Occipital lobe (tissue), 2 donors: Measurements from ENCODE around the gene ATP5MG. TPM values are rescaled to one million over a fixed set of nuclear protein-coding genes. Genes with fewer than 3 reads are reported as not detected.
"Not testable (repeated sequence)": the region's sequence is repeated elsewhere in the genome, so short reads cannot be mapped to it uniquely, and the experiment has no call there.

Source experiments
- DNase-seq: peaks from one replicate; lab custom pipeline; 2025; lab: John Stamatoyannopoulos, UW
- total RNA-seq: library from RNA; depleted of rRNA; stranded (reverse); fragments of >200 nt; gene quantifications from one replicate; pipeline ENCODE4 v1.2.3, GENCODE V29; 2014

ATP5MG gene
- total RNA-seq, 1 donor from 2014 or later: 67.4 TPM

DNA sequence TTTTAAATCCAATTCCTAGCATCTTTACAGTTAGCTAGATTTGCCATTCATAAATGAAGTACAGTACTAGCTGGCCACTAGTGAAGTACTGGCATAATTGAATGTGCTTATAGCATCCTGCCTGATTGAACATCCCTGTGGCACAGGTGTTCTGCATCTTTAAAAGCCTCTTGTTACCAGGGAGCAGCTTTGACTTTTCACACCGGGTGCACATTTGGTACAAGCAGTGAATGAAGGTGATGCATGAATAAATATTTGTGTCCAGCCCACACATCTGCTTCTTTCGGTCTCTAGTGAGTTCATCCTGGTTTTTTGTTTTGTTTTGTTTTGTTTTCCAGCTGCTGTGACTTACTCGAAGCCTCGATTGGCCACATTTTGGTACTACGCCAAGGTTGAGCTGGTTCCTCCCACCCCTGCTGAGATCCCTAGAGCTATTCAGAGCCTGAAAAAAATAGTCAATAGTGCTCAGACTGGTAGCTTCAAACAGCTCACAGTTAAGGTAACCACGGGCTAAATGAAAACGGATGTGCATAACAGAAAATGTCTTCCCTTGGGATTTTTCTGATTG is 5.3 kb downstream of the ATP5MG start:
- no peak for DNase-seq

DNA sequence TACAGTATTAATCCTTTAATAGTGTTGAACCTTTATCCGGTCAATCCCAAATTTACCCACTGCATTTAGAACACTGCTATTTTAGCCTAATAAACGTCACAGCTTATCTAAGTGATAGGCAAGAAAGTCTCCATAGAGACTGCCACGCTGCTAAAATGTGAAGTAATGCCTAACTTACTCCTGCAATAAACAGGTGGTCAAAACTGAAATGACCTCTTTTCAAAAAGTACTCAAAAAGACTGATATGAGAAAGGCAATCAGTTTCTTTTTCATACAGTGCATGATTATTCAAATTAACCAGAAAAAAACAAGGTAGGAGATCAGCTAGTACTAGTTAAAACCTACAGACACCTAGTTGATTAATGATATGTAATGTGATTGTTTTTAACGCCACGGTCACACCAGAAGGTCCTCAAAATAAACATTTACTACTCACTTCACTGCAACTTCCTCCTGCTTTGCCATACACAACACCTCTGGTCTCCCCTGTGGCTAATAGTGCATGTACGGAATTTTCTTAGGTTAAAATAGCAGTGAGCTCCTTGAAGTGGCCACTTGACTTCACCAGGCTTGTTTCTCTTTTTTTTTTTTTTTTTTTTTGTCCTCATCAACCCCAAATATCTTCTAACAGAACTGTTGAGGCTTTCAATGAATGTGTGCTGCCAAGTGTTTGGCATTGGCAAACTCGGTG is 8.8 kb downstream of the ATP5MG start:
- DNase-seq: no peak

GRCh38 chr11:118411530-118411929 is 10.1 kb downstream of the ATP5MG start:
- no peak for DNase-seq

DNA sequence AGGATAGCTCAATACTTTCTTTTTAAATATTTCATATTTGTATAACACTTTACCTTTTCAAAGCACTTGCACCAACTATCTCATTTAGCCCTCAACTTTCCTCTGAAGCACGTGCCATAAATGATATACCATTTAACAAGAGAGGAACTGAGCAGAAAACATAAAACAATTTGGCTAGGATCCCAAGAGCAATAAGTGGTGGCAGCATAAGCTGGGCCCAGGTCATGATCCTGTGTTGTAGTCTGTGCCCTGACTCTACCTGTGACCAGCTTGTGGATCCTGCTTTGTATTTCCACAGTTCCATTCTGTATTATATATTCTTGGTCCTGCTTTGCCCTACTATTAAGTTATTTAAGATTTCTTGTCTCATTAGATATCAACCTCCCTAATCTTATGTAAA is 11.5 kb downstream of the ATP5MG start:
- DNase-seq: no peak

DNA sequence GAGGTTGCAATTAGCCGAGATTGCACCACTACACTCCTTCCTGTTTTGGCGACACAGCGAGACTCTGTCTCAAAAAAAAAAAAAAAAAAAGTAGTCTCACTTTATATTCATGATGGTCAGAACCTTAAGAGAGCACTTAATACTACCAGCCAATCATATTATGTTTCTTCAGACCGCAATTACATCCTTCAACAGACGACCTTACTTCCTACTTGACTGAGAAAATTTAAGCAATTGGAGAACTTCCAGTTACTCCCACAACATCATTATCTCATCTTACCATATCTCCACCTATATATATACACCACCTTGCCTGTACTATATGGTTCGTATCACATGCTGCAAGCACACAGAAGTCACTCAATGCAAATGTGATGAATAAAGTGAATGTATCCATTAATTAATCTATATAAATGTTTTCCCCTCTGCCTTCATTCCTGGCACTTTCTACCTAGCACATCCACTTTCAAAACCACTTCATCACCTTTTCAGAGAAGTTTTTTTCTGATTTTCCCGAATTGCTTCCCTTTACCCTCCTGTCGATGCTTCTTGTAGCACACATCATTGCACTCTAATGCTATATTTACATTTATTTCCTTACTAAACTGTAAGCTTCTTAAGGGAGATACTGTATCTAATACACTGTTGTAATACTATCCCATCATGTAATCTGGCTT is 13.8 kb downstream of the ATP5MG start:
- no peak for DNase-seq

DNA sequence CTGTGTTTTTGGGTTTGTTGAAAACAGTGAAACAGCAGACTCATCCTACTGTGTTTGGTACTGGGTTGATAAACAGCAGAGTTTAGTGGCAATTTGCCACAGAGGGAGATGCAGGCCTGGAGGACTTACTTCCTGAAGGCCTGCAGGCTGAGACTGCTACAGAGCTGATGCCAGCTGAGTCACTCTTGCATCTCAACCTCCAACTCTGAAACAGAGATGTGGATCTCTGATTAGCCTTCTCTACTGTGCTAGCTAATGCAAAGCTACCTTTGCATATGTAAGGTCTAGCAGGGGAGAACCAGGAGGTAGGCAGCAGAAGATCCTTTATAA is 14.3 kb downstream of the ATP5MG start:
- DNase-seq: no peak

GRCh38 chr11:118416900-118417299 is 15.5 kb downstream of the ATP5MG start:
- DNase-seq: not testable (repeated sequence)

DNA sequence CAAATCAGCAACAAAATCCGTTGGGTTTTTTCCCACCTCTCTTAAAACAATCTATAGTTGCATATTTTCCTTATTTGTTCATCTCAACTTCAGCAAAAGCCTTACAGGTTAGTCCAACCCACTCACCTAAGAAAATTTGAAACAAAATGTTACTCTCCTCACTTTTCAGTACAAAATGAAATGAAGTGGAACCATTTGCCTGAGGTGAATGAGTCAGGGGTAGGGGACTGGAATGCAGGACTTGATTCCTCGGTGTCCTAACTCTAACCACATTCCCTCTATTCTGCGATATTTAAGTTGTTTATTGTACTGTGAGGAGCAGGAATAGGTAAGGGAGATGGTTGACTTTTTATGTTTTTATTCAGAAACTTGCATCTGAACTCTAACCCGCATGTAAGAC is 16.4 kb downstream of the ATP5MG start:
- DNase-seq: no peak

GRCh38 chr11:118418766-118419165 is 17.4 kb downstream of the ATP5MG start:
- no peak for DNase-seq

- DNase-seq: no peak
These were observed 26.3 kb downstream of the ATP5MG start for GRCh38 chr11:118427707-118428106.

DNA sequence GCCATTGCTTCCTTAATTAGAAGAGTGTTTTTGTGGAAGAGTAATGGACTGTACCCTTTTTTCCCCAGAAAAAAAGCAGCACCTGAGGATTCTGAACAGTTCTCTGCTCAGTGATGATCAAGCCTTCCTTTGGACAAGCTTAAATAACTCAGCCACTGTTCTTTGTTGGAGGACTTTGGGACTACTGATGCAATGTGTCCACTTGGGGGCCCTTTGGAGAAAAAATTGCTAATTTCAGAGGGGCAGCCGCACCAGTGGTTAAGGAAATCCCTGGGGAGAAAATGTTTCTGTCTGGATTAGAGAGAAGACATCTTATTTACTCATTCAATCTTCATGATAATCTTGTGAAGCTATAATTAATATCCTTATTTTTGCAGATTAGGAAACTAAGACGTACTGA is 29.6 kb downstream of the ATP5MG start:
- DNase-seq: no peak

DNA sequence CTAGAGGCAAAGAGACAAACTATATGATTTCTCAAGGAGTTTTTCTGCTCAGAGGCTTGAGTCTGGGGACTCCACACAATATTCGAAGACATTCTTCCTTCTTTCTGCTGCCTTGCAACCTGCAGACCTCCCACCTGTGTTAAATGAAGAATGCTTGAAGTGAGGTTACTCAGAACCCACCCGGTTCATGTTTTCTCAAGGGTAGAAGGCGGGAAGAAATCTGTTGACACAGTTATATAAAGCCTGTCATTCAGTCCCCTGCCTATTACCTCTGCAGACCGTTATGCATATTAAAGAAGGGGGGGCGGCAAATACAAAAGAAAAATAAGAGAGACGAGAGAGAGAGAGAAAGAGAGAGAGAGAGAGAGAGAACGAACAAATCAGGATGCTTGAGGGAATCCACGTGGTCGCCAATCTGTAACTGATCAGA is 32.7 kb downstream of the ATP5MG start:
- no peak for DNase-seq

DNA sequence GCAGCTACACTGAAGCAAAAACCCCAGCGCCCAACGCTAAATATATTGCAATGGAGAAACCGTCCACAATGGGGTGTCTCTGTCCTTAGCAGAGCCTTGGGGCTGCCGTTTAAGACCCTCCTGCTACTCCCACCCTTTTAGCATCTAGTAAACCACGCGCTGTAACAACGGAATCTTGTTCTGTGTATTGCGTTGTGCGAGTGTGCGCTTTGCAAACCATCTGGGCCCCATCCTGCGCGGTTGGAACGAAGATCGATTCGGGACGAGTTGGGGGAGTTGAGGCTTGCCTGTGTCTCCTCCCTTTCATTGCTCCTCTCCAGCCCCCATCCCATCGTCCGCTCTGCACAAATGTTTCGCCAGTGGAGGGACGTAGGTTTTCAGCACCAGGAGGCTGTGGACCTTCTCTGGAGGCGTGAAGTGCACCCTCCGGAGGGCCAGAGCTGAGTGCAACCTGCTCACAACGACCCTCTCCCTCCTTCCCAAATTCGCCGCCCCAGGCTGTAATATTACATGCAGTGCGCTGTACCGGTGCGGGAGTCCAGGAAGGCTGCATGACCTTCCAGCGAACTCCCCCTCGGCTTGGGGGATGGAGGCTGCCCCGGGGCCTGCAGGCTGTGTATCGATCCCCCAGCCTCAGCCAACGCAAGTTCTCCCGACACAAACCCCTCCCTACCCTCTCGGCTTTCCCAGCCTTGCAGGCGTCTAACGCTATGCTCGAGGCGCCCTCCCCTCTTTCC is 33.3 kb downstream of the ATP5MG start:
- DNase-seq: peak; percentile 64

- peak; percentile 45 for DNase-seq
These were observed 34.0 kb downstream of the ATP5MG start for GRCh38 chr11:118435290-118435892.

GRCh38 chr11:118435893-118436624 is 34.7 kb downstream of the ATP5MG start, which contains the start of gene KMT2A:
Gene KMT2A (plus strand): TSS chr11:118436492. CDS start chr11:118436513, 21 bp downstream.
- peak; percentile 98 for DNase-seq

DNA sequence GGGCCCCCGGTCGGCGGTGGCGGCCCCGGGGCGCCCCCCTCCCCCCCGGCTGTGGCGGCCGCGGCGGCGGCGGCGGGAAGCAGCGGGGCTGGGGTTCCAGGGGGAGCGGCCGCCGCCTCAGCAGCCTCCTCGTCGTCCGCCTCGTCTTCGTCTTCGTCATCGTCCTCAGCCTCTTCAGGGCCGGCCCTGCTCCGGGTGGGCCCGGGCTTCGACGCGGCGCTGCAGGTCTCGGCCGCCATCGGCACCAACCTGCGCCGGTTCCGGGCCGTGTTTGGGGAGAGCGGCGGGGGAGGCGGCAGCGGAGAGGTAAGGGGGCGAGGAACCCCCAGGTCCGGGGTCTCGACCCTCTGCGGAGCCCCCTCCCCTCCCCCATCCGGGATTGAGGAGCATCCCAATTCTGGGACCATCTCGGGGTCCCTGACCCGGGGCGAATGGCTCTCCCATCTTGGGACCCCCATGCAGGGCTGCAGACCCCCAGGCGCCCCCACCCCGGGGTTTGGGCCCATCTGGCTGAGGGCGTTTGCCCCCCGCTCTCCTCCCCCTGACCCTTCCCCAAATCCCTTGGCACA is 35.3 kb downstream of the ATP5MG start:
- DNase-seq: no peak

DNA sequence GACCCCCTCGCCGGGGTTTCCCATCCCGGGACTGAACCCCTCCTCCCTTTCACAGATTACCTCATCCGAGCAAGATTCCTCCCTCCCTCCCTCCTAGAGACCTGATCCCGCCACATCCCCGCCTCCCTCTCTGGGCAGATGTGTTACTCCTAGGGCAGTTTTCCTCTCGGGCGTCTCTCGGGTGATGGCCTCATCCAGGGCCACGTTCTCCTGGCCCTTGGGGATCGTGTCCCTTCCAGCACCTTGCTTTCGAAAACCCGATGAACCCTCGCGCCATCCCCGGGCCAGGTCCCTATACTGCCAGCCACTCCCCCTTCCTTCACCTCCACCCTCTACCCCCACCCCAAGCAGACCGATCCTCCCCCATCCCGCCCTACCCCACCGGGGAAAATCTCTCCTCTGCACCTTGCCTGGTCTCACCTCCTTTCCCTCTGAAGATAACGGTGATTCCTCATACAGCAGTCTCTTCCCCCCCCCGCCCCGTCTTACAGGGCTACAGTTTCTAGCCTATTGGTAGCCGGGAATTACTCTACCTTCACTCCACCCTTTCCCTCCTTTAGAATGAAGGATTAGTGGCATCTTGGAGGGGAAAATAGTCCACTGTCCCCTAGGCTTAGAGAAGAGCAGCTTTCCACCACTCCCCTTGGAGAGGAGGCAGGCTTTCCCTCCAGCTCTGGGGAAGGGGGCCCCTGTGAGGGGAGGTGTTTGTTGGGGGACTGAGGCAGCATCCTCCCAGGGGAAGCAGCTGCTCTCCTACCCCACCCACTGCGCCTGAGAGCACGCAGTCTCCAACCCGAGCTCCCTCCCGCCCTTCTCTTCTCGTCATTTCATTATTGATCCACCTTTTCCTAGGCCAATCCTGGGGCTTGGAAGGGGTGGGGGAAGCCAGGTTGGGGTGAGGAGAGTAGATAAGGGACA is 36.1 kb downstream of the ATP5MG start:
- no peak for DNase-seq

DNA sequence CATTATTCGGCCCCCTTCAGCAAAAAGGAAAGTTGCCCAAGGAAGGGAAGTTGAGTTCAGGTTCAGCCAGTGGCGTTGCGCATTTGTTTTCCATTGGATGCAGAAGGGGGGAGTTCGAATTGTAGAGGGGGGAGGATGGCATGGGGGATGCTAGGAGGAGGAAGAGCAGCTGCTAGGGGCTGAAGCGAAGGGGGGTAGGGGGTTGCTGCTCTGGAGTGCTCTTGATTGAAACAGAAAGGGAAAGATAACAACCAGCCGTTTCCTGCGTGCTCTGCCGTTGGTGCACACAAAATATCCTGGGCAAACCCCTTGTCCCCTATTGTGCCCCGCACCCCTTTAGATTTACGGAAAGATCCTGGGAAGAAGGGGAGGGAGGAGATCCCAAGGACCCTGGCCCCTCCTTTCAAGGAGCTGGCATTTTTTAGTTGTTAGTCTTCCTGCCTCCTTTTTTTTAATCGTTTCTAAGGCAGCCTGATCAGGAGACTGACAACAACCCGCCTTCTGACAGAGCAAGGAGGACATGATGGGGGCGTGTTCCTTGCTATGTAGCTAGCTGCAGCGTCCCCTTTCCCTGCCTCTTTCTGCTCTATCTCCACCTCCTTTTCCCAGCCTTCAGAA is 37.0 kb downstream of the ATP5MG start:
- peak; percentile 25 for DNase-seq

- DNase-seq: no peak
These were observed 38.2 kb downstream of the ATP5MG start for GRCh38 chr11:118439646-118440045.
